Gastrocnemius medialis (tissue), 4 donors: ENCODE data around the gene ZNF775. TPM values are rescaled to one million over a fixed set of nuclear protein-coding genes. Genes with fewer than 3 reads are reported as not detected.

Experiments
- ATAC-seq, 2 donors: fragments of 150-250 bp; one replicate each; pipeline ENCODE4 v1.9.1; 2016
- DNase-seq, 2 donors: peaks; one replicate each; pipeline ENCODE4 v3.0.0-alpha.2; 2019
- H3K27ac ChIP-seq, 4 donors: fragments of 200-600 bp; sonication (generic); 1 replicate in 1 of 4; 2 replicates in 3 of 4; pipeline ENCODE4 v1.5.1; 2016 to 2018; ENCODE audit warnings: mild to moderate bottlenecking in 2 of 4, moderate library complexity in 1 of 4
- H3K27me3 ChIP-seq, 3 donors: fragments of 200-600 bp; sonication (generic) in 2 of 3; 1 replicate in 1 of 3; 2 replicates in 2 of 3; pipeline versions ENCODE4 v1.5.1 to v1.6.0; 2016 to 2019; ENCODE audit warnings: mild to moderate bottlenecking in 1 of 3, moderate library complexity in 1 of 3
- H3K36me3 ChIP-seq, 2 donors: fragments of 200-600 bp; sonication (generic) in 1 of 2; one replicate each; pipeline ENCODE4 v1.5.1; 2017 to 2018
- H3K4me1 ChIP-seq, 2 donors: fragments of 200-600 bp; sonication (generic) in 1 of 2; one replicate each; pipeline ENCODE4 v1.5.1; 2016 to 2017; ENCODE audit warnings: mild to moderate bottlenecking in 2 of 2
- H3K4me3 ChIP-seq, 4 donors: fragments of 200-600 bp; sonication (generic) in 3 of 4; 1 replicate in 1 of 4; 2 replicates in 3 of 4; pipeline ENCODE4 v1.5.1; 2016 to 2019; ENCODE audit warnings: mild to moderate bottlenecking in 2 of 4
- H3K9me3 ChIP-seq, 3 donors: fragments of 200-600 bp; sonication (generic) in 2 of 3; 1 replicate in 1 of 3; 2 replicates in 2 of 3; pipeline ENCODE4 v1.5.1; 2016 to 2019
- CTCF ChIP-seq, 5 experiments: fragments of 450-650 bp in 3 of 5; fragments of 200-600 bp in 2 of 5; sonication (generic) in 2 of 5; IDR thresholded peaks in 4 of 5; conservative IDR thresholded peaks in 1 of 5; 1 replicate in 4 of 5; 2 replicates in 1 of 5; pipeline ENCODE4 v1.5.1; 2016 to 2019; ENCODE audit warnings: antibody characterized with exemption in 5 of 5, mild to moderate bottlenecking in 3 of 5, moderate library complexity in 3 of 5
- POLR2A ChIP-seq, 2 donors: fragments of 450-650 bp; IDR thresholded peaks; one replicate each; pipeline ENCODE4 v1.6.1; 2017; ENCODE audit warnings: antibody characterized with exemption in 2 of 2, mild to moderate bottlenecking in 2 of 2, moderate library complexity in 2 of 2
- in situ Hi-C, 4 donors: fragments of 200-750 bp; cut with MboI; loops; one replicate each; pipeline versions ENCODE4 v1.15.0 to v1.8.0; 2017; ENCODE audit warnings: low sequenced_read_pairs in 4 of 4
- intact Hi-C: fragments of 100-400 bp; cut with DNase I; formaldehyde crosslinking; loops from one replicate; pipeline ENCODE4 v1.15.1; 2023; ENCODE audit warnings: low total_unique reads
- total RNA-seq, 4 donors: library from RNA; depleted of rRNA; stranded (reverse); fragments of >200 nt; gene quantifications; one replicate each; pipeline versions ENCODE4 v1.1.0 to v1.2.3, GENCODE V29; 2016

ZNF775 gene
- total RNA-seq, 4 donors from 2014 or later = 3.1 to 7.5 (median 3.3) TPM

- ATAC-seq (no peak), DNase-seq (no peak)
- Histone ChIP-seq H3K4me3 (peak overlapping the region; percentile 74 to 87 (median 84)), H3K4me1 (peaks cover 32 to 33% of the 10 kb centered on the region in 2 donors), H3K36me3 (peaks cover 0 to 21% of the 10 kb centered on the region in 2 donors), H3K9me3 (no peaks in the 10 kb centered on the region), H3K27ac (peak overlapping the region; percentile 98 to 100 (median 100)), H3K27me3 (no peaks in the 10 kb centered on the region)
- intact Hi-C loops (loop anchor here (1.0 to 10.0 kb wide), 3 partner anchors 7 to 1485 kb away; partner anchors contain the start of genes EZH2 and SMARCD3), in situ Hi-C loops (no loop called here)
- no peak for TF ChIP-seq POLR2A (IDR thresholded peaks at IDR 0.05)
- TF ChIP-seq CTCF (IDR thresholded peaks at IDR 0.05 in 4 of 5, conservative IDR thresholded peaks at IDR 0.05 in 1 of 5) = no peak
Measured at GRCh38 chr7:150369748-150370501, 9.2 kb upstream of the ZNF775 start.

GRCh38 chr7:150370612-150371071 lies 8.5 kb upstream of the ZNF775 start:
- intact Hi-C loops (no loop called here), in situ Hi-C loops (no loop called here)
- H3K27me3 ChIP-seq = no peaks in the 10 kb centered on the region
- peaks cover 32 to 33% of the 10 kb centered on the region in 2 donors for H3K4me1 ChIP-seq
- H3K36me3 ChIP-seq = peaks cover 0 to 21% of the 10 kb centered on the region in 2 donors
- H3K4me3 ChIP-seq = peak overlapping the region in 1 of 4 donors; percentile 74
- peak in 1 of 2 donors; percentile 6 for ATAC-seq
- DNase-seq = no peak
- TF ChIP-seq POLR2A (IDR thresholded peaks at IDR 0.05) (no peak), CTCF (IDR thresholded peaks at IDR 0.05 in 4 of 5, conservative IDR thresholded peaks at IDR 0.05 in 1 of 5) (no peak)
- H3K9me3 ChIP-seq = no peaks in the 10 kb centered on the region
- H3K27ac ChIP-seq = peak overlapping the region; percentile 98 to 100 (median 100)

- H3K36me3 ChIP-seq = peaks cover 0 to 21% of the 10 kb centered on the region in 2 donors
- ATAC-seq (no peak), DNase-seq (no peak)
- H3K27ac ChIP-seq = peak overlapping the region; percentile 98 to 100 (median 100)
- no peak for TF ChIP-seq POLR2A (IDR thresholded peaks at IDR 0.05)
- no peak for TF ChIP-seq CTCF (IDR thresholded peaks at IDR 0.05 in 4 of 5, conservative IDR thresholded peaks at IDR 0.05 in 1 of 5)
- H3K27me3 ChIP-seq = no peaks in the 10 kb centered on the region
- H3K4me3 ChIP-seq = no peak overlapping the region
- H3K9me3 ChIP-seq = no peaks in the 10 kb centered on the region
- in situ Hi-C loops (no loop called here), intact Hi-C loops (no loop called here)
- peaks cover 32 to 37% of the 10 kb centered on the region in 2 donors for H3K4me1 ChIP-seq
Measured at GRCh38 chr7:150371131-150371995, 7.8 kb upstream of the ZNF775 start.

GRCh38 chr7:150371996-150372270 lies 7.2 kb upstream of the ZNF775 start:
- Histone ChIP-seq H3K27me3 (no peaks in the 10 kb centered on the region), H3K4me1 (peaks cover 32 to 37% of the 10 kb centered on the region in 2 donors), H3K27ac (peak overlapping the region in 2 of 4 donors; percentile 93 to 100), H3K4me3 (no peak overlapping the region), H3K36me3 (peaks cover 0 to 21% of the 10 kb centered on the region in 2 donors), H3K9me3 (no peaks in the 10 kb centered on the region)
- ATAC-seq (no peak), DNase-seq (no peak)
- intact Hi-C loops = no loop called here
- TF ChIP-seq CTCF (IDR thresholded peaks at IDR 0.05 in 4 of 5, conservative IDR thresholded peaks at IDR 0.05 in 1 of 5) = no peak
- TF ChIP-seq POLR2A (IDR thresholded peaks at IDR 0.05) = no peak
- in situ Hi-C loops = no loop called here
